NOMO-1 (cell line): Measurements from ENCODE around the gene SSH2.
"Not testable (repeated sequence)": the region's sequence is repeated elsewhere in the genome, so short reads cannot be mapped to it uniquely, and the experiment has no call there.

Source experiments
- DNase-seq, 2 experiments: peaks; one replicate each; lab custom pipeline; 2025; ENCODE audit not compliant: unreplicated experiment in 2 of 2; lab: John Stamatoyannopoulos, UW

Gene SSH2

GRCh38 chr17:29682054-29682453 lies 248.0 kb downstream of the SSH2 start:
- DNase-seq = peak; percentile 45 to 84

DNA sequence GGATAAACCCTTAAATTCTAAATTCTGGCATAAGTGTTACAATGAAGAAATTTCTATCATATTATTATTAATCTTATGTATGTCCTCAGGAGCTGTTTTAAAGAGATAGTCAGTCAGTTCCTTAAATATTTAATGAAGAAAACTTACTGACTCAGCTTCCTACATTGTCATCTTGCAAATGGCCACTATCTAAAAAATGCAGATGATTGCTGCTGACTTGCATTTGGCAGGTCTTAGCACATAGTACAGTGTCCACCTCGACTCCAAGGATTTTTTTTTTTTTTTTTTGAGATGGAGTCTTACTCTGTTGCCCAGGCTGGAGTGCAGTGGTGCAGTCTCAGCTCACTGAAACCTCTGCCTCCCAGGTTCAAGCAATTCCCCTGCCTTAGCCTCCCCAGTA lies 252.2 kb downstream of the SSH2 start:
- no peak for DNase-seq

DNA sequence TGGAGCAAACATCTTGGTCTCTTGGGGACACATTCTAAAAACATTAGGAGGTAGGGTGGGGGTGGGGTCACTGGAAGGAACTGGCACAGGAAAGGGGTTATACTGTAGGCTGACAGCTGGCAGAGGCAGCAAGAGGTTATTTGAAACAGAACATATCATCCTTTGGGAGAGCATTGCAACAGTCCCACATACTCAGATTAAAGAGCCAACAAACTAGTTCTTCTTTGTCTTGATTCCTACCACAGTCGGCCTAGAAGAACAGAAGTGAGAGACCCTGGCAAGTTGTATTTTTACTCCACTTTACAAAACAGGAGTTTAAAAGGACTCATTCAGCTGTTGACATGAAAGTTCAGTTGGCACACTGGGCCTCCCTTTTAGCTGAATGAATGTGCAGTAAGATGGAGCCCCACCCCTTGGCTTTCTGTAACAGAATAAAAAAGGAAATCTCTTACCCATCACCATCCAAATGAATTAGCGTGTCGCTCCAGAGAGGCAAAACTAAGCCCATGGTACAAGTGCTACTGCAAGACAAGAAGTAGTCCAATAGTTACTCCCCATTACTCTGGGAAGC lies 252.7 kb downstream of the SSH2 start:
- DNase-seq = no peak

GRCh38 chr17:29675961-29676360 lies 254.1 kb downstream of the SSH2 start:
- DNase-seq = not testable (repeated sequence)

- DNase-seq = peak in 1 of 2 experiments; percentile 6
Observed at GRCh38 chr17:29674281-29674680, 255.7 kb downstream of the SSH2 start.

DNA sequence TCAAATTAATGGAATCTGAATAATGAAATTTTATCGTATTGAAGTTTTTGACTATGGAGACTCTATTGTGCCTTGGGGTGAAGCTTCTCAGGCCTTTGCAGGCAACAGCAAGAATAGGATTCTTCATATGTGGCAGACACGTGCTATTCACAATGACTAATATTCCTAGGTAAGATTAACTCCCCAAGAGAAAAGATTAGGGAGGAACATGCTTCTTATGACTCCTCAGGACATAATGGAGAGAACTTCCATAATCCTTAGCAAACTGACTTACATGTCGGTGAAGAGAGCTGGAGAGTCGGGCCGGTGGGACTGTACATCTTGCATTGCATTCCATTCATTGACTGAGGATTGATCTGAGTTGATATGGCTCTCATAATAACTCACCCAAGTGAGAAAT lies 258.4 kb downstream of the SSH2 start:
- no peak for DNase-seq

DNA sequence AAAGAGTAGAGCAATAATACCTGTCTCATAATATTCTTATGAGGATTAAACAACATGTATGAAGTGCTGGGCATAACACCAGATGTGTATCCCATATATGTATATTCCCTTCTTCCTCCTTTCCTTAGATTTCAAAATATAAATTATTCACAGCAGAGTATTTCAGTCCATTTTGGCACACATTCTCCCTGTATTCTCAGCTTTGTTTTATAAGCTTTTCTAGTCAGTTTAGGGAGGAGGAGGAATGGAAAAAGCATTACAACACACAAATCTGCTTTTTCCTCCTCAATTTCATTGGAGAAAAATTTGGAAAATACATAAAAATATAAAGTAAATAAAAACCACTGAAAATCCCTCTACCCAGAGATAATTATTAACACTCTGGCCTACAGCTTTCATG lies 260.8 kb downstream of the SSH2 start:
- no peak for DNase-seq

DNA sequence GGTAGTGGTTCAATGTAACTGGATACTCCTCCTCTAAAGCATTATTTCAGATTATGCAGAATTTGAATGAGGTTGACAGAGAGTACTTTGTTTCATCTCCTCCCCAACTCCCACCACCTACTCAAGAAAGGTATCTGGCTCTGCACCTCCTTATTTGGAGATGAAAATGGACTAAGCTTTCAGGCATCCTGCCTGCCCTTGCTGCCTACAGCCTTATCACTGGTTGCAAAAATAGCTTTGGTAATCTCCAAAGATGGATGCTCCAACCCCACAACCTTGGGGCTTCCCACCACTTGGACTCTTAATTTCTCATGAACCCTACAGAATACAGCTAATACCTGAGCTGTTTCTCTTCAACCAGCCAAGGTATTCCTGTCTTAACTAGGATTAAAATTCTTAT lies 262.1 kb downstream of the SSH2 start:
- DNase-seq = no peak

DNA sequence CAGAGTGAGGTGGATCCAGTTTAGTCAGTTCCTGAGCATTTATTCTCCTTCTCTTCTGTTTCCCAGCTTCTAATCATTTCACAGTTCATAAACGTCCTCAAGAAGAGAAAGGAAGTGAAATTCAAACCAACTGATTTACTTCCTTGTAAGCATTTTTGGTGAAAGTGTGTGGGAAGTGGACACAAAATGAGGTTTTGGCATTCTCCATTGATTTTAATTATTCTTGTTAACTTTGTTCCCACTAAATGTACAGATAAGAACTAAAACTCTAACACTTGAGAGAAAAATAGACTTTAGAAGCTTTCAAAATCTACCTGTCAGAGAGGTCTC lies 264.6 kb downstream of the SSH2 start:
- peak; percentile 21 to 68 for DNase-seq

- no peak for DNase-seq
Observed at GRCh38 chr17:29664743-29665480, 265.1 kb downstream of the SSH2 start.

GRCh38 chr17:29663155-29663554 lies 266.9 kb downstream of the SSH2 start:
- DNase-seq = no peak

DNA sequence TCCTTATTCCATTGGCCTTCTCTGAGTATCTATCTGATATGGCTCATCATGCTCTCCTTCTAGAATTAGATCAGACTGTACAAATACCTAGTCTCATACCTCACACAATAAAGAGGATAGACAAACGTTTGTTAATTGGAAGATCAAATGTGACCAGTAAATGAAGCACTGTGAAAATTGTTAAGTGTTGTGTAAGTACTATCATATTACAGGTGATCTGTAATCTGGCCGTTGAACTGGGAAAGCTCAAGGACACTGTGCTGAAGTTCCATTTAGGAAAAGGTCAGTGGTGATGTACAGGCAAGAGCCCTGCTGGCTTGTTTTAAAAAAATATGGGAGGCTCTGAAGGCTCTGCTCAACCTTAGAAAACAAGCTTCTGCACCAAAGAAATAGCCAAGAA lies 268.8 kb downstream of the SSH2 start:
- no peak for DNase-seq

DNA sequence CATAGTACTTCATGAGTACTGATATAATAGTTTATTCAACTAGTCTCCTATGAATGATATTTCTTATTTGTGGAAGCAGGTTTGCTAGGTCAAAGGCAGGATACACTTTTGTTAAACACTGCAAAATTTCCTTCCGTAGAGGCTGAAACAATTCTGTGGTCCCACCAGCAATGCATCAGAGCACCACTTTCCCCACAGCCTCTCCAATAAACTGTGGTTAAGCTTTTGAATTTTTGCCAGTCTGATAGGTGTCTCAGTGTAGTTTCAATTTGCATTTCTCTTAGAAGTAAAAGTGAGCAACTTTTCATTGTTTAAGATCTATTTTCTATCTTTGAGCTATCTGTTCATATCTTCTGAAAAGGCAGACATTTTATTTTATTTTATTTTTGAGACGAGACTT lies 270.9 kb downstream of the SSH2 start:
- no peak for DNase-seq

GRCh38 chr17:29655323-29655722 lies 274.7 kb downstream of the SSH2 start:
- no peak for DNase-seq

DNA sequence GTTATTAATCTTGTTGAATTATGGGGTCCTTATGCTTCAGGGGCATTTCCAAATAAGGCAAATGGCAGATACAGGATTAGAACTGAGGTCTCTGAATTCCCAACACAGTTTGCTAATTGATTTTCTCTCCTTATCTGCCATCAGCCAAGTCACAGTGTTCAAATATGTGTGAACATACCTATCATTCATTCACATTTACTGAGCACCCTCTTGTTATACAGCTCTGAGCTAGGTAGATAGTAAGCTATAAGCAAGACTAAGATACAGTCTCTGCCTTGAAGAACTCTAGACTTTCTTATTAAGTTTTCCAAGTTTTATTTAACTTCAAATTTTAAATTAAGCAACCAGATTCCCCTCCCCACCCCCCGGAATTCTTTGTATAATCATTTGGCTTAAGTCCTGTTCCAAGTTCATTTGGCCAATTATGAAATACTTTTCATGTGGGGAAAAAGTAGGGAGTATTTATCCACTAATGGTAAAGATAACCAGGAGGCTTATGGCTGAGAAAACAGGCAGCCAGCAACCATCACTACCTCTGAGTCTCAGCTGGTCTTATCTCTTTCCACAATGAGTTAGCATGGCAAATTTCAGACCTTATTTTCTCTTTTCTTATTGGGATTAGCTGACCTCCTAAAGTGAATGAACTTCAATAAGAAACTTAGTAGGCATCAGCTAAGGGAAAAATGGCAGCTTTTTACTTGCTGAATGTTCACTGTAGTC lies 275.9 kb downstream of the SSH2 start:
- no peak for DNase-seq

GRCh38 chr17:29652976-29653375 lies 277.1 kb downstream of the SSH2 start:
- DNase-seq = no peak

- not testable (repeated sequence) for DNase-seq
Observed at GRCh38 chr17:29651913-29652312, 278.1 kb downstream of the SSH2 start.

DNA sequence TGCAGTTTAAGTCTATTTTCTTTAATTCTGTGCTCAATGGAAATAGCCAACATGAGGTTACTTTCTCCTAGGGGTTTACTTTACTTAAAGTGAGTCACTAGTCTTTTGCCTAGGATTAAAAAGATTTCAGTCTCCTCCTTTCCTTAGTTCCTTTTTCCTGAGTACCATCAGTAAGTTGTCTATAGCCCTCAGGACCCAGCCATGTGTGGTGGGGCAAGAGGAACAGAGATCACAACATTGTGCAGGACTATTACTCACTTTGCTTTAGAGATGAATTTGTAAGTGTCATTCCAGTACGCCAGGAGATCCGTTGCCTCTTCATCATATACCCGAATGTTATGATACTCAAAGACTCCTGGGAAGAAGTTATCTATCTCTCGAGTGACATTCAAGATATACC lies 279.6 kb downstream of the SSH2 start:
- no peak for DNase-seq

GRCh38 chr17:29649359-29649758 lies 280.7 kb downstream of the SSH2 start:
- DNase-seq = no peak

DNA sequence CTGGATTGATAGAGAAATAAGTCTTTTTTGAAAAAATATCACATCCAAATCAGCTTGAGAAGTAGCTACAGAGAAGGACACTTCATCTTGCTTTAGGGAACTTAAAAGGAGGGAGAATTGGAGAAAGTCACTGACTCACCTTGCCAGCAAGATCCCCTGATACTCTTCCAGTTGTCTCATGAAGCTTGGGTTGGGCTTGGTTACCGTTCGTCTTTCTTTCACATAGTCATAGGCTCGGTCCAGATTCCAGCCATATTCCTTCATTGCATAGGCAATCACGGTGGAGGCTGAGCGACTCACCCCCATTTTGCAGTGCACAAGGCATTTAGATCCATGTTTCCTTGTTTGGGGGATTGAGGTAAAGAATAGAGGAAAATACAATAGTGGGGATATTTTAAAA lies 282.0 kb downstream of the SSH2 start:
- no peak for DNase-seq

GRCh38 chr17:29645515-29646051 lies 284.4 kb downstream of the SSH2 start:
- no peak for DNase-seq

DNA sequence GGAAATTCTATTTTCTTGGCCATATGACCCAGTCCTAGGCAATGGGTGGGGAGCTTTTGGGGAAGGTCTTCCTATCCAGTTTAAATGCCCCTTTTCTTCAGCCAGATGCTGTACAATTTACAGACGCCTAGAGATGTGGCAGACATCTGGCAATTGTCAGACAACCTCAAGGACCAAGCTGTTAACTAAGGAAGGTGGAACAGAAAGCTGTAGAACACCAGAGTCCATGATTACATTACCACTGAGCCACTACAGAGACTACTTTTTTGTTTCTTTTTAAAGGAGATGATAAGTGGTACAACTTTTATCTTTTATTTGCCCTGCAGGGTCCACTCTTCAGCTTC lies 286.2 kb downstream of the SSH2 start:
- no peak for DNase-seq
